PC-9 (cell line): ENCODE results near the gene MRC2. TPM values are rescaled to one million over a fixed set of nuclear protein-coding genes. Genes with fewer than 3 reads are reported as not detected.
A peak's percentile ranks its signal among the peaks of the same experiment; 100 is the strongest.

Experiments used
- BruUV-seq: library from RNA; stranded (reverse); fragments of 400-500 nt; replicated peaks from 2 replicates; lab custom pipeline; 2021; lab: Mats Ljungman, UMichigan
- CTCF ChIA-PET: fragments of 300-600 bp; sonication (Branson Sonifier 250); formaldehyde crosslinking; loops from one replicate; lab custom pipeline; 2022; ENCODE audit warnings: antibody characterized with exemption; lab: Charles Lee
- POLR2A ChIA-PET: fragments of 300-600 bp; sonication (Branson Sonifier 250); formaldehyde crosslinking; loops from one replicate; lab custom pipeline; 2022; ENCODE audit warnings: antibody characterized with exemption; ENCODE audit not compliant: unreplicated experiment; lab: Charles Lee
- DNase-seq, 2 experiments: peaks; one replicate each; pipeline versions ENCODE4 v3.0.0 to v3.0.0-alpha.2; 2015 to 2022; ENCODE audit warnings: mixed read lengths in 1 of 2
- H2AFZ ChIP-seq: fragments of 200-600 bp; sonication (generic); 2 replicates; pipeline ENCODE4 v1.8.1; 2017; ENCODE audit warnings: antibody characterized with exemption
- H3F3A ChIP-seq: fragments of 200-600 bp; sonication (generic); 2 replicates; pipeline ENCODE4 v1.8.1; 2017; ENCODE audit warnings: antibody characterized with exemption, mild to moderate bottlenecking, low read depth; ENCODE audit not compliant: insufficient read depth
- H3K27ac ChIP-seq: fragments of 200-600 bp; sonication (generic); 2 replicates; pipeline ENCODE4 v1.6.1; 2016; ENCODE audit warnings: mixed run types
- H3K27me3 ChIP-seq: fragments of 200-600 bp; sonication (generic); 2 replicates; pipeline ENCODE4 v1.6.1; 2016; ENCODE audit warnings: low read depth, mixed run types; ENCODE audit not compliant: insufficient read depth
- H3K36me3 ChIP-seq: fragments of 200-600 bp; sonication (generic); 2 replicates; pipeline ENCODE4 v1.6.1; 2016; ENCODE audit warnings: low read depth, mixed run types
- H3K4me1 ChIP-seq: fragments of 200-600 bp; sonication (generic); replicated peaks from 2 replicates; pipeline ENCODE4 v1.6.1; 2016; ENCODE audit warnings: mixed run types; ENCODE audit not compliant: insufficient read depth
- H3K4me2 ChIP-seq: fragments of 200-600 bp; sonication (generic); 2 replicates; pipeline ENCODE4 v1.6.1; 2017; ENCODE audit warnings: mixed run types
- H3K4me3 ChIP-seq: fragments of 200-600 bp; sonication (generic); 2 replicates; pipeline ENCODE4 v1.6.1; 2016; ENCODE audit warnings: mixed run types
- H3K79me2 ChIP-seq: fragments of 200-600 bp; sonication (generic); 2 replicates; pipeline ENCODE4 v1.6.1; 2017; ENCODE audit warnings: low read depth, mixed run types
- H3K9me2 ChIP-seq: fragments of 200-600 bp; sonication (generic); 2 replicates; pipeline ENCODE4 v1.8.1; 2017; ENCODE audit warnings: mild to moderate bottlenecking; ENCODE audit not compliant: insufficient read depth
- H3K9me3 ChIP-seq: fragments of 200-600 bp; sonication (generic); 2 replicates; pipeline ENCODE4 v1.8.1; 2016; ENCODE audit warnings: low read depth; ENCODE audit not compliant: insufficient read depth
- H4K20me1 ChIP-seq: fragments of 200-600 bp; sonication (generic); 2 replicates; pipeline ENCODE4 v1.8.1; 2017; ENCODE audit not compliant: insufficient read depth
- EZH2 ChIP-seq: fragments of 200-600 bp; sonication (generic); IDR thresholded peaks from 2 replicates; pipeline ENCODE4 v1.8.0; 2017; ENCODE audit warnings: antibody characterized with exemption, low read depth
- intact Hi-C: fragments of 100-400 bp; cut with micrococcal nuclease; formaldehyde crosslinking; loops from one replicate; pipeline ENCODE4 v1.10.0; 2022; ENCODE audit not compliant: unreplicated experiment
- total RNA-seq: library from RNA; stranded (reverse); gene quantifications from 2 replicates; pipeline ENCODE4 v1.2.3, GENCODE V29; 2021
- TF ChIP-seq, protein P1 (sequence below): fragments of 200-600 bp; sonication (generic); conservative IDR thresholded peaks from 2 replicates; pipeline ENCODE4 v1.6.1; 2017; ENCODE audit warnings: mixed run types, antibody characterized with exemption, mild to moderate bottlenecking, moderate library complexity

MRC2 gene
- total RNA-seq, 1 experiment from 2014 or later = 1.0 TPM

DNA sequence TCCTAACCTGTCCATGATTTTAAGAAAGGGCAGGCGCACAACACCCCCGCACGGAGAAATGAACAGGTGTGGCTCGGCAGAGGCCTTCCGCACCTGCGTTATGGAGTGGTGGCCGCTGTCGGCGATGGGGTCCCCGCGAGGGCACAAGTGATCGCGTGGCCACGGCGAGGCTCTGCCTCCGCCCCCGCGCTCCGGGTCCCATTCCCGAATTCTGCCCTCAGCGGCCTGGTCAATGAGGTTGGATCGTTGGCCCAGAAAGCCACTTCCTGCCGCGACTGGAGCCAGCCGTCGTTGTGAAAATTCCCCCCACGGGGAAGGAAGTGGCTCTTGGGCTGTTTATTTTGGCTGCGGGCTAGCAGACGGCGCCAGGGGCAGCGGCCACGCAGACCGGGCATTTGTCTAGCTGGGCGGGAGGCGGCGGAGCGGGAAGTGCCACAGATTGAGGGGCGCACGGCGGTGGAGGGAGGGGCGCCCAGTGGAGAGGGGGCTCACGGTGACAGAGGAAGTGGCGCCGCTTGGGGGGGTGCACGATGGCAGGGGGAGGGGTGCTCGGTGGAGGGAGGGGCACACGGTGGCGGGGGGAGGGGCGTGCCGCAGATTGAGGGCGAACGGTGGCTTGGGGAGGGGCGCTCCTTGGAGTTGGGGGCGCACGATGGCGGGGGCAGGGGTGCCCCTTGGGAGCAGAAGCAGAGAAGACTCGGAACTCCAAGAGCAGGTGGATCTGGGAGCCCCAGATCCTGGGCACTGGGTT is 25.0 kb downstream of the MRC2 start:
- Histone ChIP-seq H2AFZ (peak overlapping the region; percentile 78), H3K9me3 (no peaks in the 10 kb centered on the region), H3K27me3 (no peaks in the 10 kb centered on the region; the same call in 1 of the 2 replicates), H3K79me2 (no peaks in the 10 kb centered on the region), H3K4me1 (peaks cover 9% of the 10 kb centered on the region; the same call in 1 of the 2 replicates), H3K9me2 (no peaks in the 10 kb centered on the region), H3K4me2 (peak overlapping the region; percentile 94), H4K20me1 (no peaks in the 10 kb centered on the region), H3K36me3 (no peaks in the 10 kb centered on the region), H3K4me3 (peak overlapping the region; percentile 62), H3F3A (0 out of 2 replicates have a peak, but pooled peaks cover 2% of the 10 kb centered on the region), H3K27ac (no peak overlapping the region)
- ChIA-PET CTCF (no interaction called here), POLR2A (interaction anchor here (0.6 kb wide), 1 partner anchor 33 kb away, joined by 3 read pairs; no protein-coding TSS in a partner anchor)
- intact Hi-C loops = no loop called here
- no peak for TF ChIP-seq EZH2
- TF ChIP-seq, protein P1, sequence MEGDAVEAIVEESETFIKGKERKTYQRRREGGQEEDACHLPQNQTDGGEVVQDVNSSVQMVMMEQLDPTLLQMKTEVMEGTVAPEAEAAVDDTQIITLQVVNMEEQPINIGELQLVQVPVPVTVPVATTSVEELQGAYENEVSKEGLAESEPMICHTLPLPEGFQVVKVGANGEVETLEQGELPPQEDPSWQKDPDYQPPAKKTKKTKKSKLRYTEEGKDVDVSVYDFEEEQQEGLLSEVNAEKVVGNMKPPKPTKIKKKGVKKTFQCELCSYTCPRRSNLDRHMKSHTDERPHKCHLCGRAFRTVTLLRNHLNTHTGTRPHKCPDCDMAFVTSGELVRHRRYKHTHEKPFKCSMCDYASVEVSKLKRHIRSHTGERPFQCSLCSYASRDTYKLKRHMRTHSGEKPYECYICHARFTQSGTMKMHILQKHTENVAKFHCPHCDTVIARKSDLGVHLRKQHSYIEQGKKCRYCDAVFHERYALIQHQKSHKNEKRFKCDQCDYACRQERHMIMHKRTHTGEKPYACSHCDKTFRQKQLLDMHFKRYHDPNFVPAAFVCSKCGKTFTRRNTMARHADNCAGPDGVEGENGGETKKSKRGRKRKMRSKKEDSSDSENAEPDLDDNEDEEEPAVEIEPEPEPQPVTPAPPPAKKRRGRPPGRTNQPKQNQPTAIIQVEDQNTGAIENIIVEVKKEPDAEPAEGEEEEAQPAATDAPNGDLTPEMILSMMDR = no peak
- no TSS peak for BruUV-seq
- peak in 1 of 2 experiments; percentile 48 for DNase-seq

DNA sequence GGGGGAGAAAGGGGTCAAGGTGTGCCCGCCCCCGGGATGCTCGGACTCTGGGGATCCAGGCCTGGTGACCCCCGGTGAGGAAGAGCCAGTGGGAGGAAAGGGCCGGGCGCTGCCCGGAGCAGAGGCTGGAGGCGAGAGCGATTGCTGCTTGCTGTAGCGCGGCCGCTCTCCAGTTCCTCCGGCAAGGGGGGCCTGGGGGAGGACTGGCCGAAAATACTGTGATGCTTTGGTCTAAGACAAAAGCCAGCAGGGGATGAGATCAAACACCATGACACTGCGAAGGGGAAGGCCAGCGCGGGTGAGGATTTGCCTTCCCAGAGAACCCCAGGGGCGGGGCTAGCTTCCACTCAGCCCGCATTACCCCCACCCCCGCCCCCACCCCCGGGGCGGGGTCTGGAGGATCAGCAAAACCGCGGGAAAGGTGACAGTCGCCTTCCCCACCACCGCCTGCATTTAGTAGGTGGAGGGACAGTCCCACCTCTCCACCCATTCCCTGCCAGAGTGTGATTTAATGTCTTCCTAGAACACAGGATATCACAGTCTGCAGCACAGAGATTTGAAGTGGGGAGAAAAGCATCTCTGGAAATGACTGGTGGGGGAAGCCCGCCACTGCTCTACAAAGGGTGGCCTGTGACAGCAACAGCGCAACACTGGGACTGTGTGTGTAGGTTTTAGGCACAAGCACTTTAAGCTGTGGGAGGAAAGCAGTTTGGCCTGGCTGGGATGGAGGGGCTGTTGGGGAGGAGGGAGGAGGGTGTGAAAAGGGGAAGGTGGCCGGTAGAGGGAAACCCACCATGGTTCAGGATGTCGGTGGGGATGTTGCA is 25.7 kb downstream of the MRC2 start:
- Histone ChIP-seq H3K9me2 (no peaks in the 10 kb centered on the region), H3K79me2 (no peaks in the 10 kb centered on the region), H3K27ac (no peak overlapping the region), H2AFZ (peak overlapping the region; percentile 78), H3K9me3 (no peaks in the 10 kb centered on the region), H3K4me1 (peaks cover 9% of the 10 kb centered on the region; the same call in 1 of the 2 replicates), H3K4me2 (peak overlapping the region; percentile 94), H3K4me3 (peak overlapping the region; percentile 62), H3K36me3 (no peaks in the 10 kb centered on the region), H3K27me3 (no peaks in the 10 kb centered on the region; the same call in 1 of the 2 replicates), H4K20me1 (no peaks in the 10 kb centered on the region), H3F3A (no peaks in the 10 kb centered on the region)
- TF ChIP-seq EZH2 = no peak
- TF ChIP-seq, protein P1 = no peak
- ChIA-PET CTCF (interaction anchor here (0.6 kb wide), 1 partner anchor 695 kb away, joined by 3 read pairs; no protein-coding TSS in a partner anchor), POLR2A (interaction anchor here (0.6 kb wide), 1 partner anchor 34 kb away, joined by 3 read pairs; no protein-coding TSS in a partner anchor)
- intact Hi-C loops = no loop called here
- DNase-seq = peak in 1 of 2 experiments; percentile 65
- BruUV-seq = no TSS peak
